Measurements from ENCODE around the gene CTCFL.

CTCFL gene

GRCh38 chr20:57557926-57558613, 33.1 kb upstream of the CTCFL start:
- Histone ChIP-seq H2BK120ac (ENCODE audit: insufficient read depth, low read length, poor library complexity) (no peak overlapping the region), H2AK5ac (ENCODE audit: low read length) (no peak overlapping the region), H2BK5ac (ENCODE audit: low read depth, low read length, poor library complexity) (no peak overlapping the region), H3K4me2 (ENCODE audit: low read length) (no peak overlapping the region), H4K91ac (ENCODE audit: low read depth, low read length) (no peak overlapping the region), H3K4me1 (ENCODE audit: control insufficient read depth in 1 of 2, insufficient read depth in 2 of 2, low read length in 2 of 2) (no peaks in the 10 kb centered on the region), H3K36me3 (ENCODE audit: control insufficient read depth in 1 of 2, insufficient read depth in 2 of 2, low read length in 2 of 2) (no peaks in the 10 kb centered on the region), H2AFZ (ENCODE audit: insufficient read depth, low read length, poor library complexity) (no peak overlapping the region), H3K9ac (ENCODE audit: low read length) (no peak overlapping the region), H3K14ac (ENCODE audit: low read length) (no peak overlapping the region), H3K4ac (ENCODE audit: low read depth, low read length) (no peak overlapping the region), H3K27ac (ENCODE audit: low read depth, low read length) (no peak overlapping the region), H3K79me2 (ENCODE audit: control insufficient read depth, insufficient read depth, low read length, poor library complexity) (no peaks in the 10 kb centered on the region), H3K27me3 (ENCODE audit: insufficient read depth, low read length) (no peaks in the 10 kb centered on the region), H3K23ac (ENCODE audit: low read length) (no peak overlapping the region), H3K79me1 (ENCODE audit: low read length) (no peaks in the 10 kb centered on the region), H2BK12ac (ENCODE audit: low read length) (no peak overlapping the region), H3K4me3 (ENCODE audit: low read depth, low read length) (no peak overlapping the region), H3K18ac (ENCODE audit: low read length) (no peak overlapping the region), H3K9me3 (ENCODE audit: insufficient read depth, low read depth, low read length) (peaks cover 6% of the 10 kb centered on the region), H4K8ac (ENCODE audit: low read depth, low read length) (no peak overlapping the region), H4K12ac (ENCODE audit: low read depth, low read length) (no peak overlapping the region)
- WGBS (ENCODE audit: extremely low coverage, insufficient coverage, insufficient read length): no CpG with 5 or more reads among the region's 9 CpGs
- DNase-seq: no peak

- H3K4me2 ChIP-seq (ENCODE audit: low read length): no peak overlapping the region
- no peak overlapping the region for H3K14ac ChIP-seq (ENCODE audit: low read length)
- no CpG with 5 or more reads among the region's 3 CpGs for WGBS (ENCODE audit: extremely low coverage, insufficient coverage, insufficient read length)
Observed at GRCh38 chr20:57556980-57557274, 32.0 kb upstream of the CTCFL start.

GRCh38 chr20:57555457-57556184, 30.7 kb upstream of the CTCFL start:
- no peak overlapping the region for H3K18ac ChIP-seq (ENCODE audit: low read length)
- H3K79me1 ChIP-seq (ENCODE audit: low read length): no peaks in the 10 kb centered on the region
- no peak overlapping the region for H2BK120ac ChIP-seq (ENCODE audit: insufficient read depth, low read length, poor library complexity)
- no peak overlapping the region for H3K4me2 ChIP-seq (ENCODE audit: low read length)
- H2AK5ac ChIP-seq (ENCODE audit: low read length): no peak overlapping the region
- no peak overlapping the region for H4K12ac ChIP-seq (ENCODE audit: low read depth, low read length)
- H3K27me3 ChIP-seq (ENCODE audit: insufficient read depth, low read length): no peaks in the 10 kb centered on the region
- no peak overlapping the region for H4K8ac ChIP-seq (ENCODE audit: low read depth, low read length)
- no peaks in the 10 kb centered on the region for H3K79me2 ChIP-seq (ENCODE audit: control insufficient read depth, insufficient read depth, low read length, poor library complexity)
- H3K23ac ChIP-seq (ENCODE audit: low read length): no peak overlapping the region
- WGBS (ENCODE audit: extremely low coverage, insufficient coverage, insufficient read length): no CpG with 5 or more reads among the region's 11 CpGs
- H3K4me3 ChIP-seq (ENCODE audit: low read depth, low read length): no peak overlapping the region
- H4K91ac ChIP-seq (ENCODE audit: low read depth, low read length): no peak overlapping the region
- H3K14ac ChIP-seq (ENCODE audit: low read length): no peak overlapping the region
- no peak overlapping the region for H3K4ac ChIP-seq (ENCODE audit: low read depth, low read length)
- DNase-seq: no peak
- H2BK5ac ChIP-seq (ENCODE audit: low read depth, low read length, poor library complexity): no peak overlapping the region
- H2AFZ ChIP-seq (ENCODE audit: insufficient read depth, low read length, poor library complexity): no peak overlapping the region
- H3K27ac ChIP-seq (ENCODE audit: low read depth, low read length): no peak overlapping the region
- no peak overlapping the region for H2BK12ac ChIP-seq (ENCODE audit: low read length)
- H3K4me1 ChIP-seq (ENCODE audit: control insufficient read depth in 1 of 2, insufficient read depth in 2 of 2, low read length in 2 of 2): no peaks in the 10 kb centered on the region
- H3K9ac ChIP-seq (ENCODE audit: low read length): no peak overlapping the region
- H3K36me3 ChIP-seq (ENCODE audit: control insufficient read depth in 1 of 2, insufficient read depth in 2 of 2, low read length in 2 of 2): no peaks in the 10 kb centered on the region
- H3K9me3 ChIP-seq (ENCODE audit: insufficient read depth, low read depth, low read length): peaks cover 6% of the 10 kb centered on the region

More at GRCh38 chr20:57556980-57557274, 32.0 kb upstream of the CTCFL start:
- Histone ChIP-seq H4K8ac (ENCODE audit: low read depth, low read length) (no peak overlapping the region), H3K4me1 (ENCODE audit: control insufficient read depth in 1 of 2, insufficient read depth in 2 of 2, low read length in 2 of 2) (no peaks in the 10 kb centered on the region), H2AK5ac (ENCODE audit: low read length) (no peak overlapping the region), H3K18ac (ENCODE audit: low read length) (no peak overlapping the region), H3K36me3 (ENCODE audit: control insufficient read depth in 1 of 2, insufficient read depth in 2 of 2, low read length in 2 of 2) (no peaks in the 10 kb centered on the region), H4K12ac (ENCODE audit: low read depth, low read length) (no peak overlapping the region), H3K79me1 (ENCODE audit: low read length) (no peaks in the 10 kb centered on the region), H4K91ac (ENCODE audit: low read depth, low read length) (no peak overlapping the region), H3K27me3 (ENCODE audit: insufficient read depth, low read length) (no peaks in the 10 kb centered on the region), H3K4me3 (ENCODE audit: low read depth, low read length) (no peak overlapping the region), H3K4ac (ENCODE audit: low read depth, low read length) (no peak overlapping the region), H2BK5ac (ENCODE audit: low read depth, low read length, poor library complexity) (no peak overlapping the region), H2AFZ (ENCODE audit: insufficient read depth, low read length, poor library complexity) (no peak overlapping the region), H2BK12ac (ENCODE audit: low read length) (no peak overlapping the region), H3K9me3 (ENCODE audit: insufficient read depth, low read depth, low read length) (peaks cover 6% of the 10 kb centered on the region), H3K79me2 (ENCODE audit: control insufficient read depth, insufficient read depth, low read length, poor library complexity) (no peaks in the 10 kb centered on the region), H3K27ac (ENCODE audit: low read depth, low read length) (no peak overlapping the region), H3K9ac (ENCODE audit: low read length) (no peak overlapping the region), H3K23ac (ENCODE audit: low read length) (no peak overlapping the region), H2BK120ac (ENCODE audit: insufficient read depth, low read length, poor library complexity) (no peak overlapping the region)
- DNase-seq: no peak

- H3K79me1 ChIP-seq (ENCODE audit: low read length): no peaks in the 10 kb centered on the region
Observed at GRCh38 chr20:57553376-57554018, 28.6 kb upstream of the CTCFL start.

More at GRCh38 chr20:57553376-57554018, 28.6 kb upstream of the CTCFL start:
- DNase-seq: no peak
- H3K9me3 ChIP-seq (ENCODE audit: insufficient read depth, low read depth, low read length): peaks cover 4% of the 10 kb centered on the region
- H4K8ac ChIP-seq (ENCODE audit: low read depth, low read length): no peak overlapping the region
- no peak overlapping the region for H3K4me3 ChIP-seq (ENCODE audit: low read depth, low read length)
- no peak overlapping the region for H4K12ac ChIP-seq (ENCODE audit: low read depth, low read length)
- no peaks in the 10 kb centered on the region for H3K4me1 ChIP-seq (ENCODE audit: control insufficient read depth in 1 of 2, insufficient read depth in 2 of 2, low read length in 2 of 2)
- H3K9ac ChIP-seq (ENCODE audit: low read length): no peak overlapping the region
- H3K27ac ChIP-seq (ENCODE audit: low read depth, low read length): no peak overlapping the region
- no peak overlapping the region for H3K23ac ChIP-seq (ENCODE audit: low read length)
- H2BK120ac ChIP-seq (ENCODE audit: insufficient read depth, low read length, poor library complexity): no peak overlapping the region
- no peak overlapping the region for H2AFZ ChIP-seq (ENCODE audit: insufficient read depth, low read length, poor library complexity)
- no peaks in the 10 kb centered on the region for H3K36me3 ChIP-seq (ENCODE audit: control insufficient read depth in 1 of 2, insufficient read depth in 2 of 2, low read length in 2 of 2)
- no peaks in the 10 kb centered on the region for H3K27me3 ChIP-seq (ENCODE audit: insufficient read depth, low read length)
- no peak overlapping the region for H4K91ac ChIP-seq (ENCODE audit: low read depth, low read length)
- no peak overlapping the region for H3K4ac ChIP-seq (ENCODE audit: low read depth, low read length)
- no peak overlapping the region for H2BK5ac ChIP-seq (ENCODE audit: low read depth, low read length, poor library complexity)
- no peak overlapping the region for H2AK5ac ChIP-seq (ENCODE audit: low read length)
- WGBS (ENCODE audit: extremely low coverage, insufficient coverage, insufficient read length): no CpG with 5 or more reads among the region's 11 CpGs
- no peak overlapping the region for H3K18ac ChIP-seq (ENCODE audit: low read length)
- H2BK12ac ChIP-seq (ENCODE audit: low read length): no peak overlapping the region
- H3K14ac ChIP-seq (ENCODE audit: low read length): no peak overlapping the region
- H3K79me2 ChIP-seq (ENCODE audit: control insufficient read depth, insufficient read depth, low read length, poor library complexity): no peaks in the 10 kb centered on the region
- no peak overlapping the region for H3K4me2 ChIP-seq (ENCODE audit: low read length)

Data from trophoblast cell (in vitro differentiated cells and primary cell).